GM10266 (cell line): ENCODE results near the gene SERPINB1.

Experiments
- DNase-seq: peaks from one replicate; pipeline ENCODE4 v3.0.0; 2012; ENCODE audit errors: extremely low spot score
- TF ChIP-seq, protein P1 (sequence below): IDR thresholded peaks from 2 replicates; pipeline ENCODE4 v1.5.1; 2012; ENCODE audit warnings: mild to moderate bottlenecking, low read depth; ENCODE audit not compliant: control insufficient read depth, insufficient read depth; ENCODE audit errors: missing control alignments

Gene SERPINB1

DNA sequence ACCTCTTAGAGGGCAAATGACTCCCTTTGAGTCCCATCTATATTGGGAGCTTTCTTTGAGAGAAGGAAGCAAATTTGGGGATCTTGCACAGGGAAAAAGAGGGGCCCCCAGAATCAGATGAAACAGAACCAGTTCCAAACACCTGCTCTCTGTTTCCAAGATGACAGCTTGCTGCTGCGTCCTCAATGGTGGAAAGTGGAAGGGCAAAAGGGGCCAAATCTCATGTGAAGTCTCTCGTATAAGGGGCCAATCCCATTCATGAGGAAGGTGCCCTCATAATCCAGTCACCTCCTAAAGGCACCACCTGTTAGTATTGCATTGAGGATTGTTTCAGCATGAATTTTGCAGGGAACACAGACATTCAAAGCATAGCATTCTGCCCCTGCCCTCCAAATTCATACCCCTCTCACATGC is 483 bp upstream of the SERPINB1 start:
- TF ChIP-seq, protein P1, sequence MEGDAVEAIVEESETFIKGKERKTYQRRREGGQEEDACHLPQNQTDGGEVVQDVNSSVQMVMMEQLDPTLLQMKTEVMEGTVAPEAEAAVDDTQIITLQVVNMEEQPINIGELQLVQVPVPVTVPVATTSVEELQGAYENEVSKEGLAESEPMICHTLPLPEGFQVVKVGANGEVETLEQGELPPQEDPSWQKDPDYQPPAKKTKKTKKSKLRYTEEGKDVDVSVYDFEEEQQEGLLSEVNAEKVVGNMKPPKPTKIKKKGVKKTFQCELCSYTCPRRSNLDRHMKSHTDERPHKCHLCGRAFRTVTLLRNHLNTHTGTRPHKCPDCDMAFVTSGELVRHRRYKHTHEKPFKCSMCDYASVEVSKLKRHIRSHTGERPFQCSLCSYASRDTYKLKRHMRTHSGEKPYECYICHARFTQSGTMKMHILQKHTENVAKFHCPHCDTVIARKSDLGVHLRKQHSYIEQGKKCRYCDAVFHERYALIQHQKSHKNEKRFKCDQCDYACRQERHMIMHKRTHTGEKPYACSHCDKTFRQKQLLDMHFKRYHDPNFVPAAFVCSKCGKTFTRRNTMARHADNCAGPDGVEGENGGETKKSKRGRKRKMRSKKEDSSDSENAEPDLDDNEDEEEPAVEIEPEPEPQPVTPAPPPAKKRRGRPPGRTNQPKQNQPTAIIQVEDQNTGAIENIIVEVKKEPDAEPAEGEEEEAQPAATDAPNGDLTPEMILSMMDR = no peak
- DNase-seq = no peak

DNA sequence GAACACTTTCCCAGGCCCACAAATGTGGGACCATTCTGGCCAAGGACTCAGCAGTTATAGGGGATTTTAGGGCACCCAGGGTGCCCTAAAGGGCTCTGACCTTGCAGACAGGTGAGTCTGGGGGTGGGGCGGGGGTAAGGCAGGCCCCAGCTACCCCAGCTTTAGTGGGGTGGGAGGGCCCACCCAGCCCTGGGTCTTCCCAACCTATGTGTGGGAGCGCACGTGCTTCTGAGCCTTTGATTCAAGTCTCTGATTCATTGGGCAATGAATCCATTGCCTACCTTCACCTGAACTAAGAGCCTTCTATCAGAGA is 958 bp downstream of the SERPINB1 start:
- TF ChIP-seq, protein P1 = no peak
- no peak for DNase-seq

DNA sequence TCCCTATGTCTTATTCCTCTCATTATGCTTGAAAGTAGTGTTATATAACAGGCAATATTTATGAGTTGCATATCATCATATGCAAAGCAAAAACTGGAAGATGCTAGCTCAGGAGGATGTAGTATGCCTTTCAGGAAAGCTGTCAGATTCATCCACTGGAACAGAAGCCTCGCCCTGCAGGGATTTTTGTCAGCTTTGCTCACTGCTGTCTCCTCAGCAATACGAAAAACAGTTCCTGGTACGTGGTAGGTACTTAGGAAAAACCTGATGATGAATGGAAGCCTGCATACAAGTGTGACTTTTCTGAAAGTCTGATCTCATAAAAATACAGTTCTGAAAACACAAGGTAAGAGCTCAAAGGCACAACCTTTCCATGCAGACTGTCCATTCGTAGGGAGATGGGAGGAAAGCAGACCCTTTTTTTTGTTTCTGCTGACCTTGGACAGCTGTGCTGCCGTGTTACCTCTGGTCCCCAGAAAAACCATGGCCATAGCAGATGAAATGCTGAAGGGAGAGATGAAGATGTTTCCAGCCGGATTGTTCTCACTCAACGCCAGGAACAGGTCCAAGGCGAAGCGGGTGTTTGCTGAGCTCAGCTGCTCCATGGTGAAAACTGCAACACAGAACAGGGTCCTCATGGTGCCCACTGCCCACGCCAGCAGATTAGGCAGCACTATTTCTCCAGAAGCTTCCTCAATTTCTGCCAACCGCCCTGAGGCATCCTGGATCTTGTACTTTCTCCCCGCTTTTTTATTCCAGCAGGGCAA is 1.5 kb downstream of the SERPINB1 start:
- DNase-seq = no peak
- TF ChIP-seq, protein P1 = no peak

DNA sequence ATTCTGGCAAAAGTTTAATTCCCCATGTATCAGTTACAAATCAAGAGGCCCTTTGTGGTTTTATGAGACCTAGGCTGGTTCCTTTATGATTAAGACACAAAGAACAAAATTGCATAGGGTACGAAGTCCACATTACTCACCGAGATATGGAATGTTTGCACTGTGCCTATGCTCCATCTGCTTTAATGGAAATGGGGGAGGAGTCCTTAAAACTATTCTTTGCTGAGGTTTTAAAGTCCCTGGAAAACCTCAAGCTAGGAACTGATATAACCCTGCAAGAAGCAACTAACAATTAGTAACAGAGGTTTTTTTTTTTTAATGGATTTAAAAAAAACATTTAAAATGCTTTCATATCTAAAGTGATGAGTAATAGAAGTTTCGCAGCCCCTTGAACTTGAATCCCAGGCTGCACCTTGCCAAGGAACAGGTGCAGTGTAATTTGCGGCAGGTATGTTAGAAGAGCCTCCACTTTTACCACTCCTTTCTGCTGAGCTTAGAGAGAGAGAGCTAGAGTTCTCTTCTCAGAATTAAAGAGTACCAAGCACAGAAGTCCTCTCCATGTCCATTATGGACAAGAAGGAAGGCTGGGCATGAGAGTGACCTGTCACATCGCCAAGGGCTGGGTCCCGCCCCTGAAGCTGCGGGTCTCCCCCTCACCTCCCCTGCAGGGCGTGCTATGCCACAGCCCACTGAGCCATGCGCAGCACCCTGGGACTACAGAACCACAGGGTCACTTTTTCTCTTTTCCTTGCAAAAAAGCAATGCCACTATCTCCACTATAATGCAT is 2.3 kb downstream of the SERPINB1 start:
- DNase-seq = no peak
- TF ChIP-seq, protein P1 = no peak

DNA sequence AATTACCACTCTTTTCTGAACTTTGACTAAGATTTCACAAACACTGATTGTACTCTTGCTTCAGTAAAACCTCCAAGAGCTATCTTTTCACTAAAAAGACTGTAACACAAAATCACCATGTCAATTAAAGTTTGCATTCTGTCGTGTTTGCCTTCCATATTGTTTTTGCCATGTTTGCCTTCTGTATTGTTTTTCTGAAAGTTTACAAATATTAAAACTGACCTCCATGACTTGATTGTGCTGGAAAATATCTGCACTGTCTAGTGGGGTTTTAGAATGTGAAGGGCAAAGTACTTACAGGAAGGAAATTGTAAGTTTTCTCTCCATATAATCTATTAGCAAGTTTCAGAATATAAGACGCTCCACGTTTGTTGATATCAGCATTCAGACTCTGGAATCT is 3.4 kb downstream of the SERPINB1 start:
- TF ChIP-seq, protein P1 = no peak
- DNase-seq = no peak

DNA sequence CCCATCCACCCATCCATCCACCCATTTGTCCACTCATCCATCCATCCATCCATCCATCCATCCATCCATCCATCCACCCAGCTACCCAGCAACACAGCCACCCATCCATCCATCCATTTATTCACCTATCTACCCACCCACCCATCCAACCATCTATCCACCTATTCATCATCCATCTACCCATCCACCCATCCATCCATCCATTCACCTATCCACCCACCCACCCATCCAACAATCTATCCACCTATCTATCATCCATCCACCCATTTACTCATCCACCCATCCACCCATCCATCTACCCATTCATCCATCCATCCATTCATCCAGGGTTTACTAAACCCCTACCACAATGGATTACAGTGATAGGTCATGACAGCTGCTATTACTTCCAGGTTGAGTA is 7.4 kb downstream of the SERPINB1 start:
- TF ChIP-seq, protein P1 = no peak
- no peak for DNase-seq

DNA sequence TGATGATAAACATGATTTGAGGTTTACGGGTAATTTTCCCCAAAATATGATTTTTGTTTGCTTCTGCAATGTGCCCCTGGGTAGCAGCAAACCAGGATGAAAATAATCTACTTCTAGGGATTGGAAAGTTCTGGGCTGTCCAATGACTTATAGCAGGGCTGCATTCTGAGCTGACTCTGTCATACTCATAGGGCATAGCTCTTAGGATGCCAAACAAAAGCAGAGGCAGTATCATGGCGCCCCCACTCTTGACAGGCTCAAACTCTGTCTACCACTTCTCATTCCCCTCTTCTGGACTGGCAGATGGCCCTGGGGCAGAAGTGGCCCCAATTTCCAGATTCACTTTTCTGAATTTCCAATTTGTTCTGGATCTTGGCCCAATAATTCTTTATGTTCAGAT is 10.3 kb downstream of the SERPINB1 start:
- no peak for DNase-seq
- TF ChIP-seq, protein P1 = no peak
